ENCODE results near the gene EOLA1.
"Not testable (repeated sequence)": the region's sequence is repeated elsewhere in the genome, so short reads cannot be mapped to it uniquely, and the experiment has no call there.

The EOLA1 gene

GRCh38 chrX:149525903-149526302 lies 14.9 kb upstream of the EOLA1 start:
- not testable (repeated sequence) for H3K9me3 Mint-ChIP-seq; H3K27me3 Mint-ChIP-seq; H3K36me3 Mint-ChIP-seq (ENCODE audit: low read depth); H3K27ac Mint-ChIP-seq; H3K4me3 Mint-ChIP-seq
- peaks cover 35% of the 10 kb centered on the region for H3K4me1 Mint-ChIP-seq (ENCODE audit: low read depth)

- not testable (repeated sequence) for H3K4me3 Mint-ChIP-seq; H3K36me3 Mint-ChIP-seq (ENCODE audit: low read depth); H3K9me3 Mint-ChIP-seq; H3K27me3 Mint-ChIP-seq; H3K27ac Mint-ChIP-seq
- peaks cover 35% of the 10 kb centered on the region for H3K4me1 Mint-ChIP-seq (ENCODE audit: low read depth)
These were observed 14.3 kb upstream of the EOLA1 start for GRCh38 chrX:149526318-149527033.

- Mint-ChIP-seq H3K27ac (peak overlapping the region; percentile 68), H3K9me3 (no peaks in the 10 kb centered on the region), H3K4me1 (ENCODE audit: low read depth) (peaks cover 37% of the 10 kb centered on the region), H3K4me3 (no peak overlapping the region), H3K36me3 (ENCODE audit: low read depth) (peaks cover 8% of the 10 kb centered on the region), H3K27me3 (no peaks in the 10 kb centered on the region)
These were observed 13.1 kb upstream of the EOLA1 start for GRCh38 chrX:149527705-149528104.

GRCh38 chrX:149528381-149528780 lies 12.4 kb upstream of the EOLA1 start:
- H3K4me3 Mint-ChIP-seq, result no peak overlapping the region
- H3K27ac Mint-ChIP-seq, result no peak overlapping the region
- H3K4me1 Mint-ChIP-seq (ENCODE audit: low read depth), result peaks cover 37% of the 10 kb centered on the region
- peaks cover 8% of the 10 kb centered on the region for H3K36me3 Mint-ChIP-seq (ENCODE audit: low read depth)
- no peaks in the 10 kb centered on the region for H3K27me3 Mint-ChIP-seq
- no peaks in the 10 kb centered on the region for H3K9me3 Mint-ChIP-seq

- Mint-ChIP-seq H3K27ac (peak overlapping the region; percentile 93), H3K4me1 (ENCODE audit: low read depth) (peaks cover 30% of the 10 kb centered on the region), H3K36me3 (ENCODE audit: low read depth) (peaks cover 8% of the 10 kb centered on the region), H3K4me3 (no peak overlapping the region), H3K9me3 (no peaks in the 10 kb centered on the region), H3K27me3 (no peaks in the 10 kb centered on the region)
These were observed 9.2 kb upstream of the EOLA1 start for GRCh38 chrX:149531599-149531998.

- peaks cover 24% of the 10 kb centered on the region for H3K4me1 Mint-ChIP-seq (ENCODE audit: low read depth)
- peak overlapping the region; percentile 93 for H3K27ac Mint-ChIP-seq
- H3K9me3 Mint-ChIP-seq; H3K4me3 Mint-ChIP-seq; H3K36me3 Mint-ChIP-seq (ENCODE audit: low read depth); H3K27me3 Mint-ChIP-seq: not testable (repeated sequence)
These were observed 7.9 kb upstream of the EOLA1 start for GRCh38 chrX:149532868-149533267.

GRCh38 chrX:149533999-149534398 lies 6.8 kb upstream of the EOLA1 start:
- H3K27me3 Mint-ChIP-seq; H3K9me3 Mint-ChIP-seq; H3K27ac Mint-ChIP-seq; H3K4me3 Mint-ChIP-seq; H3K36me3 Mint-ChIP-seq (ENCODE audit: low read depth): not testable (repeated sequence)
- peaks cover 26% of the 10 kb centered on the region for H3K4me1 Mint-ChIP-seq (ENCODE audit: low read depth)

- not testable (repeated sequence) for H3K9me3 Mint-ChIP-seq; H3K27me3 Mint-ChIP-seq; H3K36me3 Mint-ChIP-seq (ENCODE audit: low read depth); H3K4me3 Mint-ChIP-seq
- Mint-ChIP-seq H3K27ac (peak overlapping the region; percentile 40), H3K4me1 (ENCODE audit: low read depth) (peaks cover 23% of the 10 kb centered on the region)
These were observed 5.7 kb upstream of the EOLA1 start for GRCh38 chrX:149534926-149535602.

GRCh38 chrX:149537474-149537873 lies 3.3 kb upstream of the EOLA1 start:
- H3K27ac Mint-ChIP-seq; H3K27me3 Mint-ChIP-seq; H3K4me1 Mint-ChIP-seq (ENCODE audit: low read depth); H3K4me3 Mint-ChIP-seq; H3K36me3 Mint-ChIP-seq (ENCODE audit: low read depth); H3K9me3 Mint-ChIP-seq: not testable (repeated sequence)

GRCh38 chrX:149539283-149540130 lies 1.3 kb upstream of the EOLA1 start:
- Mint-ChIP-seq H3K27me3 (no peaks in the 10 kb centered on the region), H3K4me1 (ENCODE audit: low read depth) (peaks cover 3% of the 10 kb centered on the region), H3K36me3 (ENCODE audit: low read depth) (no peaks in the 10 kb centered on the region), H3K4me3 (peak overlapping the region; percentile 79), H3K9me3 (no peaks in the 10 kb centered on the region), H3K27ac (peak overlapping the region; percentile 92)

- H3K4me1 Mint-ChIP-seq (ENCODE audit: low read depth), result peaks cover 3% of the 10 kb centered on the region
- peak overlapping the region; percentile 98 for H3K27ac Mint-ChIP-seq
- H3K4me3 Mint-ChIP-seq, result peak overlapping the region; percentile 83
- no peaks in the 10 kb centered on the region for H3K27me3 Mint-ChIP-seq
- no peaks in the 10 kb centered on the region for H3K36me3 Mint-ChIP-seq (ENCODE audit: low read depth)
- no peaks in the 10 kb centered on the region for H3K9me3 Mint-ChIP-seq
These were observed 636 bp upstream of the EOLA1 start for GRCh38 chrX:149540131-149540620.

GRCh38 chrX:149541521-149542047 lies 772 bp downstream of the EOLA1 start:
- peak overlapping the region; percentile 98 for H3K27ac Mint-ChIP-seq

GRCh38 chrX:149545545-149546543 lies 5.0 kb downstream of the EOLA1 start:
- not testable (repeated sequence) for H3K9me3 Mint-ChIP-seq; H3K27ac Mint-ChIP-seq; H3K4me1 Mint-ChIP-seq (ENCODE audit: low read depth); H3K4me3 Mint-ChIP-seq; H3K27me3 Mint-ChIP-seq; H3K36me3 Mint-ChIP-seq (ENCODE audit: low read depth)

More at GRCh38 chrX:149541521-149542047, 772 bp downstream of the EOLA1 start:
- peak overlapping the region; percentile 83 for H3K4me3 Mint-ChIP-seq
- no peaks in the 10 kb centered on the region for H3K36me3 Mint-ChIP-seq (ENCODE audit: low read depth)
- H3K9me3 Mint-ChIP-seq, result no peaks in the 10 kb centered on the region
- no peaks in the 10 kb centered on the region for H3K27me3 Mint-ChIP-seq
- peaks cover 3% of the 10 kb centered on the region for H3K4me1 Mint-ChIP-seq (ENCODE audit: low read depth)

GRCh38 chrX:149546962-149547361 lies 6.2 kb downstream of the EOLA1 start:
- H3K36me3 Mint-ChIP-seq (ENCODE audit: low read depth), result not testable (repeated sequence)

More at GRCh38 chrX:149546962-149547361, 6.2 kb downstream of the EOLA1 start:
- H3K9me3 Mint-ChIP-seq; H3K4me3 Mint-ChIP-seq; H3K27ac Mint-ChIP-seq; H3K4me1 Mint-ChIP-seq (ENCODE audit: low read depth); H3K27me3 Mint-ChIP-seq: not testable (repeated sequence)

Data from stimulated activated naive CD8-positive, alpha-beta T cell treated with anti-CD3 and anti-CD28 coated beads, Interleukin-15, Interleukin-2, amounts not matched to agents 100 ng/mL and 50 ng/mL, for 24 hours (primary cell).